ENCODE data around the gene MAD1L1. TPM values are rescaled to one million over a fixed set of nuclear protein-coding genes. Genes with fewer than 3 reads are reported as not detected.
"Not testable (repeated sequence)": the region's sequence is repeated elsewhere in the genome, so short reads cannot be mapped to it uniquely, and the experiment has no call there.

MAD1L1 gene
- total and polyA plus RNA-seq, 8 donors, result 12.8 to 469 (median 27.3) TPM

- WGBS, 5 donors, result 85 to 89% (median 87%) methylated on average over 4 to 8 of the region's 8 CpGs
Measured at GRCh38 chr7:2270495-2270894, 37.8 kb upstream of the MAD1L1 start.

GRCh38 chr7:2269991-2270460 lies 37.3 kb upstream of the MAD1L1 start:
- no peak for DNase-seq
- H3K27me3 ChIP-seq, result no peaks in the 10 kb centered on the region

More at GRCh38 chr7:2270495-2270894, 37.8 kb upstream of the MAD1L1 start:
- TF ChIP-seq POLR2A (IDR thresholded peaks at IDR 0.05) (no peak), CTCF (IDR thresholded peaks at IDR 0.05) (no peak), POLR2AphosphoS5 (IDR thresholded peaks at IDR 0.05) (no peak), EP300 (IDR thresholded peaks at IDR 0.05) (no peak)
- no peaks in the 10 kb centered on the region for H3K9me3 ChIP-seq
- H3K27me3 ChIP-seq, result no peaks in the 10 kb centered on the region
- no peaks in the 10 kb centered on the region for H3K4me1 ChIP-seq
- H3K36me3 ChIP-seq, result peaks cover 22 to 50% (median 47%) of the 10 kb centered on the region in 4 donors
- H3K4me3 ChIP-seq, result no peak overlapping the region
- intact Hi-C loops (cut with DNase I; ENCODE audit: low total_unique reads), result no loop called here
- DNase-seq, result no peak
- no peak overlapping the region for H3K27ac ChIP-seq

GRCh38 chr7:2269089-2269990 lies 36.6 kb upstream of the MAD1L1 start:
- DNase-seq; H3K4me1 ChIP-seq; H3K4me3 ChIP-seq; H3K9me3 ChIP-seq; H3K27me3 ChIP-seq; H3K27ac ChIP-seq; intact Hi-C loops (cut with DNase I; ENCODE audit: low total_unique reads): not testable (repeated sequence)
- H3K36me3 ChIP-seq, result peaks cover 14 to 50% (median 46%) of the 10 kb centered on the region in 4 donors
- WGBS, 5 donors, result 64 to 79% (median 74%) methylated on average over 12 to 15 of the region's 18 CpGs

More at GRCh38 chr7:2269991-2270460, 37.3 kb upstream of the MAD1L1 start:
- Histone ChIP-seq H3K4me1 (no peaks in the 10 kb centered on the region), H3K27ac (no peak overlapping the region), H3K9me3 (no peaks in the 10 kb centered on the region), H3K36me3 (peaks cover 21 to 52% (median 46%) of the 10 kb centered on the region in 4 donors), H3K4me3 (no peak overlapping the region)
- intact Hi-C loops (cut with DNase I; ENCODE audit: low total_unique reads), result no loop called here
- no peak for TF ChIP-seq POLR2A (IDR thresholded peaks at IDR 0.05)
- no peak for TF ChIP-seq CTCF (IDR thresholded peaks at IDR 0.05)
- no peak for TF ChIP-seq POLR2AphosphoS5 (IDR thresholded peaks at IDR 0.05)
- TF ChIP-seq EP300 (IDR thresholded peaks at IDR 0.05), result no peak
- WGBS, 5 donors, result 89 to 93% (median 90%) methylated on average over 7 to 10 of the region's 10 CpGs

GRCh38 chr7:2266911-2267310 lies 34.2 kb upstream of the MAD1L1 start:
- no peak overlapping the region for H3K27ac ChIP-seq
- 71 to 81% (median 75%) methylated on average over 10 of the region's 10 CpGs for WGBS, 5 donors

More at GRCh38 chr7:2266911-2267310, 34.2 kb upstream of the MAD1L1 start:
- DNase-seq, result no peak
- intact Hi-C loops (cut with DNase I; ENCODE audit: low total_unique reads), result no loop called here
- Histone ChIP-seq H3K4me3 (no peak overlapping the region), H3K4me1 (no peaks in the 10 kb centered on the region), H3K27me3 (no peaks in the 10 kb centered on the region), H3K36me3 (peaks cover 14 to 58% (median 54%) of the 10 kb centered on the region in 4 donors), H3K9me3 (no peaks in the 10 kb centered on the region)
- TF ChIP-seq CTCF (IDR thresholded peaks at IDR 0.05), result no peak
- TF ChIP-seq EP300 (IDR thresholded peaks at IDR 0.05), result no peak
- TF ChIP-seq POLR2A (IDR thresholded peaks at IDR 0.05), result no peak
- TF ChIP-seq POLR2AphosphoS5 (IDR thresholded peaks at IDR 0.05), result no peak
